ENCODE results near the gene DTWD2. TPM values are rescaled to one million over a fixed set of nuclear protein-coding genes. Genes with fewer than 3 reads are reported as not detected.

The DTWD2 gene
- total and polyA plus RNA-seq, 2 of the 4 experiments (the other 2 are of a cell fraction) = 1.2 to 1.8 TPM

DNA sequence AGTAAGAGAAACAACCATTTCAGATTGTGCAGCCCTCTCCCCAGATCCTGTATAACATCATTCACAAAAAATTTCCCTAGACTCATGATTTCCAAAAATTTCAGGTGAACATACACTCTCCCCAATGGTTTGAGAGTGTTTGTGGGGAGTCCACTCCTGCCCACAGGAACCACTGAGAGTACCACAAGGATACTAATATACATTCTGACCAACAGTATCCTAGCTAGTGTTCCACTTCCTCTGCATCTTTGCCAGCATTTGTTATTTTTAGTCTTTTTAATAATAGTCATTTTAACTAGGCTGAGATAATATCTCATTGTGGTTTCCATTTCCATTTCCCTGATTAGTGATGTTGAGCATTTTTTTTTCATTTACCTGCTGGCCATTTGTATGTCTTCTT lies 155.4 kb downstream of the DTWD2 start:
- Histone ChIP-seq H2AFZ (replicated peaks; ENCODE audit: low read length, poor library complexity) (no peak overlapping the region), H2BK120ac (ENCODE audit: low read depth, low read length) (no peak overlapping the region), H2BK5ac (ENCODE audit: low read depth, low read length, poor library complexity, severe bottlenecking) (no peak overlapping the region), H2AK9ac (replicated peaks; ENCODE audit: low read depth, low read length, poor library complexity) (no peak overlapping the region), H4K5ac (ENCODE audit: low read depth, low read length) (no peak overlapping the region), H3K36me3 (ENCODE audit: control insufficient read depth, insufficient read depth, low read length) (no peaks in the 10 kb centered on the region), H3K18ac (ENCODE audit: low read depth, low read length) (no peak overlapping the region), H2BK20ac (ENCODE audit: low read depth, low read length) (no peak overlapping the region), H3K14ac (replicated peaks; ENCODE audit: low read depth, low read length) (no peak overlapping the region), H3K4me1 (ENCODE audit: control insufficient read depth, insufficient read depth, low read length) (no peaks in the 10 kb centered on the region), H4K20me1 (ENCODE audit: insufficient read depth, low read length) (no peaks in the 10 kb centered on the region), H3K27me3 (ENCODE audit: control insufficient read depth, insufficient read depth, low read length) (no peaks in the 10 kb centered on the region), H3K27ac (ENCODE audit: insufficient read depth, low read length) (no peak overlapping the region), H2AK5ac (ENCODE audit: low read depth, low read length) (no peak overlapping the region), H3K9ac (ENCODE audit: low read depth, low read length) (no peak overlapping the region), H3K23ac (ENCODE audit: low read depth, low read length) (no peak overlapping the region), H4K8ac (ENCODE audit: low read depth in 2 of 2, low read length in 2 of 2) (no peak overlapping the region), H3K4me3 (ENCODE audit: insufficient read depth, low read depth, low read length) (no peak overlapping the region), H3K56ac (ENCODE audit: extremely low read depth, insufficient read depth, low read length) (no peak overlapping the region), H3K9me3 (ENCODE audit: control insufficient read depth, insufficient read depth, low read length) (no peaks in the 10 kb centered on the region), H3K4me2 (ENCODE audit: low read depth, low read length) (no peak overlapping the region), H2BK15ac (ENCODE audit: low read depth, low read length) (no peak overlapping the region), H3K4ac (ENCODE audit: low read depth, low read length) (no peak overlapping the region), H4K91ac (ENCODE audit: insufficient read depth, low read depth, low read length) (no peak overlapping the region), H3K79me1 (ENCODE audit: low read depth in 1 of 2, low read length in 2 of 2) (no peaks in the 10 kb centered on the region), H3K9me1 (ENCODE audit: insufficient read depth, low read length) (no peaks in the 10 kb centered on the region)
- ChIA-PET POLR2A (ENCODE audit: unreplicated experiment) (no interaction called here), CTCF (no interaction called here)
- BruUV-seq (replicated peaks) = no TSS peak
- dilution Hi-C loops (cut with HindIII; ENCODE audit: low sequenced_read_pairs, unreplicated experiment) = no loop called here
- ATAC-seq (ENCODE audit: low read depth) (no peak), DNase-seq (no peak)
- intact Hi-C loops (cut with micrococcal nuclease) = no loop called here
- in situ Hi-C loops (cut with MboI; ENCODE audit: low sequenced_read_pairs) = no loop called here
- TF ChIP-seq RCOR1 (IDR thresholded peaks at IDR 0.05; ENCODE audit: insufficient replicate concordance, low read length) (no peak), NFE2L2 (IDR thresholded peaks at IDR 0.05; ENCODE audit: low read depth, low read length) (no peak), MAZ (IDR thresholded peaks at IDR 0.05; ENCODE audit: borderline replicate concordance, low read depth, low read length) (no peak), SMC3 (IDR thresholded peaks at IDR 0.05; ENCODE audit: low read depth, low read length) (no peak), BHLHE40 (IDR thresholded peaks at IDR 0.05; ENCODE audit: low read depth, low read length) (no peak), RFX5 (IDR thresholded peaks at IDR 0.05; ENCODE audit: low read depth, low read length) (no peak), FOS (IDR thresholded peaks at IDR 0.05; ENCODE audit: low read depth, low read length) (no peak), MXI1 (IDR thresholded peaks at IDR 0.05; ENCODE audit: borderline replicate concordance, low read depth, low read length) (no peak), CHD1 (IDR thresholded peaks at IDR 0.05; ENCODE audit: low read depth, low read length) (no peak), MAFK (IDR thresholded peaks at IDR 0.05; ENCODE audit: low read depth, low read length) (no peak), POLR2A (IDR thresholded peaks at IDR 0.05; ENCODE audit: low read depth, low read length) (no peak), RAD21 (IDR thresholded peaks at IDR 0.05; ENCODE audit: low read length) (no peak), CEBPB (IDR thresholded peaks at IDR 0.05; ENCODE audit: low read depth, low read length) (no peak)
- TF ChIP-seq, protein P1, sequence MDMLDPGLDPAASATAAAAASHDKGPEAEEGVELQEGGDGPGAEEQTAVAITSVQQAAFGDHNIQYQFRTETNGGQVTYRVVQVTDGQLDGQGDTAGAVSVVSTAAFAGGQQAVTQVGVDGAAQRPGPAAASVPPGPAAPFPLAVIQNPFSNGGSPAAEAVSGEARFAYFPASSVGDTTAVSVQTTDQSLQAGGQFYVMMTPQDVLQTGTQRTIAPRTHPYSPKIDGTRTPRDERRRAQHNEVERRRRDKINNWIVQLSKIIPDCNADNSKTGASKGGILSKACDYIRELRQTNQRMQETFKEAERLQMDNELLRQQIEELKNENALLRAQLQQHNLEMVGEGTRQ (IDR thresholded peaks at IDR 0.05; ENCODE audit: low read depth, low read length) = no peak
- TF ChIP-seq, protein P2, sequence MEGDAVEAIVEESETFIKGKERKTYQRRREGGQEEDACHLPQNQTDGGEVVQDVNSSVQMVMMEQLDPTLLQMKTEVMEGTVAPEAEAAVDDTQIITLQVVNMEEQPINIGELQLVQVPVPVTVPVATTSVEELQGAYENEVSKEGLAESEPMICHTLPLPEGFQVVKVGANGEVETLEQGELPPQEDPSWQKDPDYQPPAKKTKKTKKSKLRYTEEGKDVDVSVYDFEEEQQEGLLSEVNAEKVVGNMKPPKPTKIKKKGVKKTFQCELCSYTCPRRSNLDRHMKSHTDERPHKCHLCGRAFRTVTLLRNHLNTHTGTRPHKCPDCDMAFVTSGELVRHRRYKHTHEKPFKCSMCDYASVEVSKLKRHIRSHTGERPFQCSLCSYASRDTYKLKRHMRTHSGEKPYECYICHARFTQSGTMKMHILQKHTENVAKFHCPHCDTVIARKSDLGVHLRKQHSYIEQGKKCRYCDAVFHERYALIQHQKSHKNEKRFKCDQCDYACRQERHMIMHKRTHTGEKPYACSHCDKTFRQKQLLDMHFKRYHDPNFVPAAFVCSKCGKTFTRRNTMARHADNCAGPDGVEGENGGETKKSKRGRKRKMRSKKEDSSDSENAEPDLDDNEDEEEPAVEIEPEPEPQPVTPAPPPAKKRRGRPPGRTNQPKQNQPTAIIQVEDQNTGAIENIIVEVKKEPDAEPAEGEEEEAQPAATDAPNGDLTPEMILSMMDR (conservative IDR thresholded peaks at IDR 0.05; ENCODE audit: low read depth, low read length) = no peak
- TF ChIP-seq, protein P3, sequence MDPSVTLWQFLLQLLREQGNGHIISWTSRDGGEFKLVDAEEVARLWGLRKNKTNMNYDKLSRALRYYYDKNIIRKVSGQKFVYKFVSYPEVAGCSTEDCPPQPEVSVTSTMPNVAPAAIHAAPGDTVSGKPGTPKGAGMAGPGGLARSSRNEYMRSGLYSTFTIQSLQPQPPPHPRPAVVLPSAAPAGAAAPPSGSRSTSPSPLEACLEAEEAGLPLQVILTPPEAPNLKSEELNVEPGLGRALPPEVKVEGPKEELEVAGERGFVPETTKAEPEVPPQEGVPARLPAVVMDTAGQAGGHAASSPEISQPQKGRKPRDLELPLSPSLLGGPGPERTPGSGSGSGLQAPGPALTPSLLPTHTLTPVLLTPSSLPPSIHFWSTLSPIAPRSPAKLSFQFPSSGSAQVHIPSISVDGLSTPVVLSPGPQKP (IDR thresholded peaks at IDR 0.05; ENCODE audit: borderline replicate concordance, low read depth, low read length) = no peak
